Activated CD8-positive, alpha-beta memory T cell treated with anti-CD3 and anti-CD28 coated beads, Interleukin-2, amount 50 U/mL, for 48 hours (primary cell): ENCODE results near the gene ZBED6.
"Not testable (repeated sequence)": the region's sequence is repeated elsewhere in the genome, so short reads cannot be mapped to it uniquely, and the experiment has no call there.

Experiments
- DNase-seq: peaks from one replicate; pipeline ENCODE4 v3.0.0-alpha.2; 2020

ZBED6 gene

GRCh38 chr1:203795441-203796235 lies at the start of gene ZBED6, which contains the start of gene ZC3H11A:
Gene ZBED6 (plus strand): TSS chr1:203795623. CDS start chr1:203797523, 1,900 bp downstream.
Gene ZC3H11A (plus strand): TSS chr1:203795623. CDS start chr1:203817071, 21,448 bp downstream.
- peak; percentile 96 for DNase-seq

GRCh38 chr1:203746281-203746680 lies 49.1 kb upstream of the ZBED6 start:
- no peak for DNase-seq

GRCh38 chr1:203751051-203751450 lies 44.4 kb upstream of the ZBED6 start:
- DNase-seq = no peak

GRCh38 chr1:203751618-203752361 lies 43.6 kb upstream of the ZBED6 start:
- DNase-seq = not testable (repeated sequence)

GRCh38 chr1:203754455-203754864 lies 41.0 kb upstream of the ZBED6 start:
- no peak for DNase-seq

GRCh38 chr1:203756036-203756435 lies 39.4 kb upstream of the ZBED6 start:
- no peak for DNase-seq

GRCh38 chr1:203758749-203759148 lies 36.7 kb upstream of the ZBED6 start:
- DNase-seq = not testable (repeated sequence)

- DNase-seq = no peak
Measured at GRCh38 chr1:203760506-203760905, 34.9 kb upstream of the ZBED6 start.

GRCh38 chr1:203761958-203762357 lies 33.5 kb upstream of the ZBED6 start:
- not testable (repeated sequence) for DNase-seq

GRCh38 chr1:203763505-203763904 lies 31.9 kb upstream of the ZBED6 start:
- DNase-seq = no peak

- DNase-seq = no peak
Measured at GRCh38 chr1:203764105-203765028, 31.1 kb upstream of the ZBED6 start.

- DNase-seq = peak; percentile 81
Measured at GRCh38 chr1:203765029-203765837, 30.2 kb upstream of the ZBED6 start, which contains the start of gene LAX1. Gene LAX1 (plus strand): TSS chr1:203765183. CDS start chr1:203765566, 383 bp downstream.

- DNase-seq = no peak
Measured at GRCh38 chr1:203768256-203768655, 27.2 kb upstream of the ZBED6 start.

GRCh38 chr1:203769505-203770343 lies 25.7 kb upstream of the ZBED6 start:
- DNase-seq = no peak

GRCh38 chr1:203771901-203772301 lies 23.5 kb upstream of the ZBED6 start:
- no peak for DNase-seq

GRCh38 chr1:203772836-203773235 lies 22.6 kb upstream of the ZBED6 start:
- no peak for DNase-seq

- no peak for DNase-seq
Measured at GRCh38 chr1:203776636-203777035, 18.8 kb upstream of the ZBED6 start.

- DNase-seq = no peak
Measured at GRCh38 chr1:203777596-203777995, 17.8 kb upstream of the ZBED6 start.

GRCh38 chr1:203778146-203778545 lies 17.3 kb upstream of the ZBED6 start:
- no peak for DNase-seq

- DNase-seq = no peak
Measured at GRCh38 chr1:203778789-203779188, 16.6 kb upstream of the ZBED6 start.

- no peak for DNase-seq
Measured at GRCh38 chr1:203781962-203782361, 13.5 kb upstream of the ZBED6 start.
